ENCODE results near the gene EYA2.

DNA sequence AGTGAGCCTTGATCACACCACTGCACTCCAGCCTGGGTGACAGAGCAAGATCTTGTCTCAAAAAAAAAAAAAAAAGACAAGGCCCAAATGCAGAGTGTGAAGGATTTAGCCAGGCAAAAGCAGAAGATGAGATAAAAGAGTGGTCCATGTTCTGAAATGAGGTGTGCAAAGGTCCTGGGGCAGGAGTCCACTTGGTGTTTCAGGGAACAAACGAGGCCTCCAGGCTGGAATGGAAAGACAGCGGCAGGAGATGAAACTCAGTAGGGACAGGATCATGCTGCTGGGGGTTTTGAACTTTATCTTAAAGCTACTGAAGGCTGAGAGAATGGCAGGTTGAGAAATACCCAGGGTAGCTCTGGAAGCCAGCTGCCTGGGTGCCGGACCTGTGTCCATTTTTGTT lies 283.6 kb downstream of the EYA2 start:
- TF ChIP-seq ZFP30 (CRISPR knock-in tag; IDR thresholded peaks at IDR 0.05): no peak
- TF ChIP-seq CSDC2 (CRISPR knock-in tag; IDR thresholded peaks at IDR 0.05): no peak
- TF ChIP-seq GLIS3 (CRISPR knock-in tag; IDR thresholded peaks at IDR 0.05): no peak
- TF ChIP-seq ZFP3 (CRISPR knock-in tag; IDR thresholded peaks at IDR 0.05): no peak
- TF ChIP-seq ARNTL (CRISPR knock-in tag; IDR thresholded peaks at IDR 0.05; ENCODE audit: borderline replicate concordance, low read depth): no peak
- TF ChIP-seq, protein P1, sequence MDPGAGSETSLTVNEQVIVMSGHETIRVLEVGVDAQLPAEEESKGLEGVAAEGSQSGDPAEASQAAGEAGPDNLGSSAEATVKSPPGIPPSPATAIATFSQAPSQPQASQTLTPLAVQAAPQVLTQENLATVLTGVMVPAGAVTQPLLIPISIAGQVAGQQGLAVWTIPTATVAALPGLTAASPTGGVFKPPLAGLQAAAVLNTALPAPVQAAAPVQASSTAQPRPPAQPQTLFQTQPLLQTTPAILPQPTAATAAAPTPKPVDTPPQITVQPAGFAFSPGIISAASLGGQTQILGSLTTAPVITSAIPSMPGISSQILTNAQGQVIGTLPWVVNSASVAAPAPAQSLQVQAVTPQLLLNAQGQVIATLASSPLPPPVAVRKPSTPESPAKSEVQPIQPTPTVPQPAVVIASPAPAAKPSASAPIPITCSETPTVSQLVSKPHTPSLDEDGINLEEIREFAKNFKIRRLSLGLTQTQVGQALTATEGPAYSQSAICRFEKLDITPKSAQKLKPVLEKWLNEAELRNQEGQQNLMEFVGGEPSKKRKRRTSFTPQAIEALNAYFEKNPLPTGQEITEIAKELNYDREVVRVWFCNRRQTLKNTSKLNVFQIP (CRISPR knock-in tag; IDR thresholded peaks at IDR 0.05; ENCODE audit: borderline replicate concordance, low read depth): no peak
- TF ChIP-seq ZC3H10 (CRISPR knock-in tag; IDR thresholded peaks at IDR 0.05): no peak
- no peak for TF ChIP-seq CREB5 (CRISPR knock-in tag; IDR thresholded peaks at IDR 0.05; ENCODE audit: low read depth)
- TF ChIP-seq RARB (CRISPR knock-in tag; IDR thresholded peaks at IDR 0.05): no peak
- TF ChIP-seq ISL1 (CRISPR knock-in tag; IDR thresholded peaks at IDR 0.05): no peak
- TF ChIP-seq ZNF8 (CRISPR knock-in tag; IDR thresholded peaks at IDR 0.05): no peak
- TF ChIP-seq TOX (CRISPR knock-in tag; IDR thresholded peaks at IDR 0.05; ENCODE audit: borderline replicate concordance): no peak
- no peak for TF ChIP-seq SNAI2 (CRISPR knock-in tag; IDR thresholded peaks at IDR 0.05)
- no peak for TF ChIP-seq PATZ1 (CRISPR knock-in tag; IDR thresholded peaks at IDR 0.05; ENCODE audit: borderline replicate concordance)

All from SK-N-SH treated with all-trans-retinoic acid at 6 μM for 48 hours (cell line).